ENCODE measurements around the gene SCYL1.
"Not testable (repeated sequence)": the region's sequence is repeated elsewhere in the genome, so short reads cannot be mapped to it uniquely, and the experiment has no call there.

SCYL1 gene

DNA sequence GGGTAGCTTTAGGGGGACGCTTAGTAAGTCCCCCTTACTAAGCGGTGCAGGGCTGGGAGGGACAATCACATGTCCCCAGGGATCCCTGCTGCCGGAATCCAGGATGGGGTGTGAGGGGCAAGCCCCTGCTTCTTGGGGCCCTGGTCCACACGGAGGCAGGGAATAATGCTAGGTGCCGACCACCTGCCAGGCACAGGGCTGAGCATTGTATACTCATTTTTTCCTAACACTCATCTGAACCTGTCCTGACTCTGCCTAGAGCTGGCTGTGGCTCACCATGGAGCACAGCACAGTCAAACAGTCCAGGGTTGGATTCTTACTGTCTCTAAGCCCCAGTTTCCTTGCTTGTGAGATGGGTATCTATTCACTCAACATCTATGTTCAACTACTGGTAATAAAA, 34.7 kb downstream of the SCYL1 start:
- Mint-ChIP-seq H3K4me3 (peak overlapping the region; percentile 82), H3K4me1 (peaks cover 57% of the 10 kb centered on the region), H3K9me3 (no peaks in the 10 kb centered on the region), H3K36me3 (ENCODE audit: insufficient read depth) (peaks cover 4% of the 10 kb centered on the region), H3K27me3 (no peaks in the 10 kb centered on the region), H3K27ac (ENCODE audit: low read depth) (peak overlapping the region; percentile 92)
- DNase-seq (ENCODE audit: low spot score in 2 of 2) (no peak), ATAC-seq (replicated peaks; ENCODE audit: extremely low read depth, poor library complexity, severe bottlenecking) (no peak)

GRCh38 chr11:65559951-65560537, 35.2 kb downstream of the SCYL1 start:
- peaks cover 57% of the 10 kb centered on the region for H3K4me1 Mint-ChIP-seq
- peaks cover 4% of the 10 kb centered on the region for H3K36me3 Mint-ChIP-seq (ENCODE audit: insufficient read depth)
- no peak for DNase-seq (ENCODE audit: low spot score in 2 of 2)
- no peak for ATAC-seq (replicated peaks; ENCODE audit: extremely low read depth, poor library complexity, severe bottlenecking)
- H3K9me3 Mint-ChIP-seq: no peaks in the 10 kb centered on the region
- no peaks in the 10 kb centered on the region for H3K27me3 Mint-ChIP-seq
- no peak overlapping the region for H3K4me3 Mint-ChIP-seq
- peak overlapping the region; percentile 47 for H3K27ac Mint-ChIP-seq (ENCODE audit: low read depth)

GRCh38 chr11:65560555-65561418, 35.9 kb downstream of the SCYL1 start:
- DNase-seq (ENCODE audit: low spot score in 2 of 2) (no peak), ATAC-seq (replicated peaks; ENCODE audit: extremely low read depth, poor library complexity, severe bottlenecking) (no peak)
- H3K4me1 Mint-ChIP-seq: peaks cover 57% of the 10 kb centered on the region
- H3K9me3 Mint-ChIP-seq: no peaks in the 10 kb centered on the region
- H3K27me3 Mint-ChIP-seq: no peaks in the 10 kb centered on the region
- H3K4me3 Mint-ChIP-seq: no peak overlapping the region
- peaks cover 5% of the 10 kb centered on the region for H3K36me3 Mint-ChIP-seq (ENCODE audit: insufficient read depth)
- H3K27ac Mint-ChIP-seq (ENCODE audit: low read depth): peak overlapping the region; percentile 47

GRCh38 chr11:65562020-65562419, 37.1 kb downstream of the SCYL1 start:
- H3K4me3 Mint-ChIP-seq: no peak overlapping the region
- H3K27me3 Mint-ChIP-seq: no peaks in the 10 kb centered on the region
- H3K9me3 Mint-ChIP-seq: no peaks in the 10 kb centered on the region
- DNase-seq (ENCODE audit: low spot score in 2 of 2) (no peak), ATAC-seq (replicated peaks; ENCODE audit: extremely low read depth, poor library complexity, severe bottlenecking) (no peak)
- no peak overlapping the region for H3K27ac Mint-ChIP-seq (ENCODE audit: low read depth)
- peaks cover 53% of the 10 kb centered on the region for H3K4me1 Mint-ChIP-seq
- peaks cover 8% of the 10 kb centered on the region for H3K36me3 Mint-ChIP-seq (ENCODE audit: insufficient read depth)

DNA sequence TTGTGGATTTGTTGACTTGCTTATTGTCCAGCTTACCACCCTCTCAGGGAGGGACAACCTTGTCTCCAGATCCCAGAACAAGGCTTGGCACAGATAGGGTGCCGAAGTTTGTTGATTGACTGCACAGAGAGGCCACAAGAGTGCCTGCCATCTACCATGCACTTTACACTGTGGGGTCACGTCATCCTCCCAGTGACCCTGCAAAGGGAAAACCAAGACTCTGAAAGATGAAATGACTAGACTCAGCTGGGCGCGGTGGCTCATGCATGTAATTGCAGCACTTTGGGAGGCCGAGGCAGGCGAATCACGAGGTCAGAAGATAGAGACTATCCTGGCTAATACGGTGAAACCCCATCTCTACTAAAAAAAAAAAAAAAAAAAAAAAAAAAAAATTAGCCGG, 37.9 kb downstream of the SCYL1 start:
- H3K27me3 Mint-ChIP-seq: no peaks in the 10 kb centered on the region
- ATAC-seq (replicated peaks; ENCODE audit: extremely low read depth, poor library complexity, severe bottlenecking) (no peak), DNase-seq (ENCODE audit: low spot score in 2 of 2) (no peak)
- peaks cover 6% of the 10 kb centered on the region for H3K36me3 Mint-ChIP-seq (ENCODE audit: insufficient read depth)
- H3K9me3 Mint-ChIP-seq: no peaks in the 10 kb centered on the region
- H3K27ac Mint-ChIP-seq (ENCODE audit: low read depth): no peak overlapping the region
- peaks cover 48% of the 10 kb centered on the region for H3K4me1 Mint-ChIP-seq
- no peak overlapping the region for H3K4me3 Mint-ChIP-seq

GRCh38 chr11:65563601-65564000, 38.7 kb downstream of the SCYL1 start:
- DNase-seq (ENCODE audit: low spot score in 2 of 2) (no peak), ATAC-seq (replicated peaks; ENCODE audit: extremely low read depth, poor library complexity, severe bottlenecking) (no peak)
- no peaks in the 10 kb centered on the region for H3K9me3 Mint-ChIP-seq
- no peak overlapping the region for H3K27ac Mint-ChIP-seq (ENCODE audit: low read depth)
- H3K4me3 Mint-ChIP-seq: no peak overlapping the region
- no peaks in the 10 kb centered on the region for H3K27me3 Mint-ChIP-seq
- peaks cover 6% of the 10 kb centered on the region for H3K36me3 Mint-ChIP-seq (ENCODE audit: insufficient read depth)
- H3K4me1 Mint-ChIP-seq: peaks cover 55% of the 10 kb centered on the region

DNA sequence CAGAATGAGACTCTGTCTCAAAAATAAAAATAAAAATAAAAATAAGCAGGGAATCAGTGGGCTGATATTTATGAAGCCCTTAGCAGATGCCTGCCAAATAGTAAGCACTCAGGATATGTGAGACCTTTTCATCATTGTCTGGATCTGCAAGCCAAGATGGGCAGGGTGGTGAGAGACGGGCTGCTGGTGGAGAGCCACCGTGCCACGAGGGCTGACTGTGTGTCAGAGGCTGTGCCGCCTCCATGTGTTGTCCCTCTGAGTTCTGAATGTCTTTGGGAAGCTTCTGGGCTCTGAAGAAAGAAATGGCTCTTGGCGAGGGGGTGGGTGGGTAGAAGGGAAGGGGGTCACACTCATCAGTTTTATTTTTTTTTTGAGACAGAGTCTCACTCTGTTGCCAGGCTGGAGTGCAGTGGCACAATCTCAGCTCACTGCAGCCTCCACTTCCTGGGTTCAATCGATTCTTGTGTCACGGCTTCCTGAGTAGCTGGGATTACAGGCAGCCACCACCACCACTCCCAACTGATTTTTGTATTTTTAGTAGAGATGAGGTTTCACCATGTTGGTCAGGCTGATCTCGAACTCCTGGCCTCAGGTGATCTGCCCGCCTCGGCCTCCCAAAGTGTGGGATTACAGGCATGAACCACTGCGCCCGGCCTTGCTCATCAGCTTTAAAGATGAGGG, 40.1 kb downstream of the SCYL1 start:
- H3K9me3 Mint-ChIP-seq; ATAC-seq (replicated peaks; ENCODE audit: extremely low read depth, poor library complexity, severe bottlenecking); DNase-seq (ENCODE audit: low spot score in 2 of 2); H3K27me3 Mint-ChIP-seq: not testable (repeated sequence)
- peaks cover 56% of the 10 kb centered on the region for H3K4me1 Mint-ChIP-seq
- peaks cover 15% of the 10 kb centered on the region for H3K36me3 Mint-ChIP-seq (ENCODE audit: insufficient read depth)
- peak overlapping the region; percentile 91 for H3K27ac Mint-ChIP-seq (ENCODE audit: low read depth)
- peak overlapping the region; percentile 70 for H3K4me3 Mint-ChIP-seq

DNA sequence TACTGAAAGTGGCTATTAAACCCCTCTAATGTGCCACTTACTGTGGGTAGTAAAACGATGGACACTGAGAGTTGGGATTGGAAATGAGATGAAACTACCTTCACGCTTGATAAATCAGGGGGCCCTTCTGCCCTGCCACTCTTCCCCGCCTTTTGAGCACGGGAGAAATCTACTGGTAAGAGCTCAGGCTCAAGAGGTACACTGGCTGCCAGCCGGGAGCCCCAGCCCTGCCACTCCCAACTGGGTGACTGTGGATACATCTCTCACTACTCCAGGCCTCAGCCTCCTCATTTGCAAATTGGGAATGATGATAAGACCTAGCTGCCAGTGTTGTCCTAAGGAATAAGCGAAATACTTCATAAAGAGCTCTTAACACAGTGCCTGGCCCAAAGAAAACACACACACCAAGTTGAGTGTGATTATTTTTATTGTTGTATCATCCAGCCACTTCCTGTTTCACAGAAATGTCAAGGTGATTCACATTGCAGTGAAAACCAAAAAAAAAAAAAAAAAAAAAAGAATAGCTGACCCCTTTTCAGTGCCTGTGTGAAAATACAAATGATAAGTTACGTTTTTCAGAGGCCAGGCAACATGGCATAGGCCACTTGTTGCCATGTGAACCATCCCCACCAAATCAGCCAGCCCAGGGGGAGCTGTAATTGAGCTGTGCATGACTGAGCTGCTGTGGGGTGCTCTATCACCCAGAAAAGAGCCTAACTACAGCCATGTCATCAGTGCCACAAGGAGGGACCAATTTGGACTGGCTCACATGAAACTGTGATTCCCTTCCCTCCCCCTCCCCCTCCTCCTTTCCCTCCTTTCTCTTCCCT, 41.0 kb downstream of the SCYL1 start:
- peaks cover 20% of the 10 kb centered on the region for H3K36me3 Mint-ChIP-seq (ENCODE audit: insufficient read depth)
- H3K4me1 Mint-ChIP-seq: peaks cover 55% of the 10 kb centered on the region
- H3K9me3 Mint-ChIP-seq: no peaks in the 10 kb centered on the region
- no peaks in the 10 kb centered on the region for H3K27me3 Mint-ChIP-seq
- peak overlapping the region; percentile 70 for H3K4me3 Mint-ChIP-seq
- ATAC-seq (replicated peaks; ENCODE audit: extremely low read depth, poor library complexity, severe bottlenecking) (peak; percentile 12), DNase-seq (ENCODE audit: low spot score in 2 of 2) (peak in 1 of 2 donors; percentile 53)
- peak overlapping the region; percentile 91 for H3K27ac Mint-ChIP-seq (ENCODE audit: low read depth)

DNA sequence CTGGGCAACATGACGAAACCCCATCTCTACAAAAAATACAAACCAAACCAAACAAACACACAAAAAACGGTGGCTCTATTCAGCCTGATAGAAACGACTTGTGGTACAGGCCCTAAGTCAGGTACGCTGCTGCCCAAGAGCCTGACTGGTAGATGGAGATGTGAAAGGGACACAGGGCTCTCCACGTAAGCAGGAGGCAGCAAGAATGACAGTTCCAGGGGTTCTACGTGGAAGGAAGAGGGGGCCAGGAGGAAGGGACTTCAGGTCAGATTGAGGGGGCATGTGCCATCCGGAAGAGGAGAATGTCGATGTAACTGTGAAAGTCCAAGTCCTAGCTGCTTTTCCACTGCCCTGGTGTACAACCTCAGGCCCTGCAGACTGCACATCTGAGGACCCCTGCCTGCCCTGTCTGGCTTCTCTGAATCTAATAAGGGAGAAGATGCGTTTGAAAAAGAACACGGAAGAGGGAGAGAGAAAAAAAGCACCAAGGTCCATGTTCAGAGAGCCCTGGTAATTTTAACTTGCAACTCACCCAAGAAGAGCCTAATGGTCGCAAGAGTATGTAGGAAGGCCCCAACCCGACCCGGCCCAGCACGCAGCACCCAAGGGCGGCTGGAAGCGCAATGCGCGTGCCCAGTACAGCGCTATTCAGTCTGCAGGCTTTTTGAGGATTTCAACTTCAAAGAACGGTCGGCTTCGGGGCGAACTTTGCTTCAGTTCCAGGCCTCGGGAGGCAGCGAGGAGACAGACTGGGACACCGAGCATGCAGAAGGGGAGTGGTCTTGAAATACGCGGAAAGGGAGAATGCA, 44.5 kb downstream of the SCYL1 start:
- peaks cover 81% of the 10 kb centered on the region for H3K4me1 Mint-ChIP-seq
- DNase-seq (ENCODE audit: low spot score in 2 of 2) (no peak), ATAC-seq (replicated peaks; ENCODE audit: extremely low read depth, poor library complexity, severe bottlenecking) (peak; percentile 33)
- peaks cover 35% of the 10 kb centered on the region for H3K36me3 Mint-ChIP-seq (ENCODE audit: insufficient read depth)
- H3K4me3 Mint-ChIP-seq: peak overlapping the region; percentile 97
- no peaks in the 10 kb centered on the region for H3K27me3 Mint-ChIP-seq
- H3K9me3 Mint-ChIP-seq: no peaks in the 10 kb centered on the region
- peak overlapping the region; percentile 99 for H3K27ac Mint-ChIP-seq (ENCODE audit: low read depth)

GRCh38 chr11:65569973-65570918, 45.4 kb downstream of the SCYL1 start, which contains the start of gene ZNRD2:
ZNRD2 (plus strand) TSS chr11:65570477; CDS start chr11:65570492, 15 bp downstream.
- Mint-ChIP-seq H3K36me3 (ENCODE audit: insufficient read depth) (peaks cover 40% of the 10 kb centered on the region), H3K4me3 (peak within 1 kb of the TSS; percentile 97), H3K4me1 (peaks cover 81% of the 10 kb centered on the region), H3K27me3 (no peaks in the 10 kb centered on the region), H3K9me3 (no peaks in the 10 kb centered on the region), H3K27ac (ENCODE audit: low read depth) (peak within 1 kb of the TSS; percentile 99)
- ATAC-seq (replicated peaks; ENCODE audit: extremely low read depth, poor library complexity, severe bottlenecking) (peak; percentile 78), DNase-seq (ENCODE audit: low spot score in 2 of 2) (peak; percentile 94 to 98)

DNA sequence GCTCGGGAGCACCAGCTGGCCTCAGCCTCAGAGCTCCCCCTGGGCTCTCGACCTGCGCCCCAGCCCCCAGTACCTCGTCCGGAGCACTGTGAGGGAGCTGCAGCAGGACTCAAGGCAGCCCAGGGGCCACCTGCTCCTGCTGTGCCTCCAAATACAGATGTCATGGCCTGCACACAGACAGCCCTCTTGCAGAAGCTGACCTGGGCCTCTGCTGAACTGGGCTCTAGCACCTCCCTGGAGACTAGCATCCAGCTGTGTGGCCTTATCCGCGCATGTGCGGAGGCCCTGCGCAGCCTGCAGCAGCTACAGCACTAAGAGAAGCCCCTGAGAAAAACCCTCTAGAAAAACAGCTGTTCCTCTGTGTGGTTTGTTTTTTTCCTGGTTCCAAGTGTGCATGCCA, 46.5 kb downstream of the SCYL1 start:
- no peak for DNase-seq (ENCODE audit: low spot score in 2 of 2)
- ATAC-seq (replicated peaks; ENCODE audit: extremely low read depth, poor library complexity, severe bottlenecking): no peak
- H3K27ac Mint-ChIP-seq (ENCODE audit: low read depth): peak overlapping the region; percentile 99
- H3K27me3 Mint-ChIP-seq: no peaks in the 10 kb centered on the region
- peak overlapping the region; percentile 97 for H3K4me3 Mint-ChIP-seq
- H3K36me3 Mint-ChIP-seq (ENCODE audit: insufficient read depth): peaks cover 39% of the 10 kb centered on the region
- H3K9me3 Mint-ChIP-seq: no peaks in the 10 kb centered on the region
- peaks cover 73% of the 10 kb centered on the region for H3K4me1 Mint-ChIP-seq

Data from central memory CD8-positive, alpha-beta T cell (primary cell).